Peyer's patch (tissue), 4 donors: Measurements from ENCODE around the gene SLC6A18.

ENCODE experiments used
- CTCF ChIP-seq, 6 experiments: fragments of 450-650 bp in 4 of 6; fragments of 200-600 bp in 2 of 6; sonication (generic) in 1 of 6; IDR thresholded peaks; one replicate each; pipeline ENCODE4 v1.5.1; 2017 to 2019; ENCODE audit warnings: antibody characterized with exemption in 6 of 6, mild to moderate bottlenecking in 3 of 6, moderate library complexity in 1 of 6
- POLR2A ChIP-seq, 2 donors: fragments of 450-650 bp; IDR thresholded peaks; one replicate each; pipeline ENCODE4 v1.5.1; 2017; ENCODE audit warnings: antibody characterized with exemption in 2 of 2, mild to moderate bottlenecking in 2 of 2, moderate library complexity in 2 of 2

- TF ChIP-seq CTCF (IDR thresholded peaks at IDR 0.05) = no peak
- TF ChIP-seq POLR2A (IDR thresholded peaks at IDR 0.05) = no peak
Measured at GRCh38 chr5:1180096-1180495, 45.1 kb upstream of the SLC6A18 start.
